Measurements from ENCODE around the gene DPP6. TPM values are rescaled to one million over a fixed set of nuclear protein-coding genes. Genes with fewer than 3 reads are reported as not detected.

The DPP6 gene
- total RNA-seq, 1 experiment from 2014 or later: 7.9 TPM

DNA sequence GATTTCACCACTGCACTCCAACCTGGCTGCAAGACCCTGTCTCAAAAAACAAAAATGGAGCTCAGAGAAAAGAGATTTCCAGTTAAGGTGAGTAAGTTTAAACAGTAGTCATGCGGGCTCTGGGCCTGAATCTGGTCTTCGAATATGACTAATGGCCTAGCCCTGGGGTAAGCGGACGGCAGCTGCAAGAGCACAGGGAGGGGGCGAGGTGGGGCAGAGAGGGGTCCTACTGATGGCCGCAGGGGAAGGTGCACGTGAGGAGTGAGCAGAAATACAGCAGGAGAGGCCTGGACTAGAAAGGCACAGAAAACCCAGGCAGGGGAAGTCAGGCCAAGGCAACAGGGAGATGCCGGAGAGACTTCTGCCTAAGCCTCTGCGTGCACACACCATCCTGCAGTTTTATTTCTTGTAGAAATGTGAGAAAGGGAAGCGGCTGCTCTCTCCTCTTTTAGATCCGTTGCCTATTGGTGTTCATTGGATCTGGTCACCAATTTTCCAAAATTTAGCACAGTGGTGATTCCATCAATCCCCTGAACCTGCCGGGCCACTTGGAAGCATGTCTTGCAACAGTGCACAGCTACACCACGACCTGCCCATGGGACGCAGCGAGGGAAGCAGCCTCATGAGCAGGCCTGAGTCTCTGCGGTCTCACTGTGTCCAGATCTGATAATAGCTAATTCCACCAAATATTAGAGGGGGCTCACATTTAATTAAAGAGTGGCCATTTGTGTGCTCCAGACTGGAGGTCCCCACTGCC is 811.7 kb downstream of the DPP6 start:
- DNase-seq (ENCODE audit: low spot score): no peak
- in situ Hi-C loops (cut with HindIII; ENCODE audit: low sequenced_read_pairs): no loop called here

DNA sequence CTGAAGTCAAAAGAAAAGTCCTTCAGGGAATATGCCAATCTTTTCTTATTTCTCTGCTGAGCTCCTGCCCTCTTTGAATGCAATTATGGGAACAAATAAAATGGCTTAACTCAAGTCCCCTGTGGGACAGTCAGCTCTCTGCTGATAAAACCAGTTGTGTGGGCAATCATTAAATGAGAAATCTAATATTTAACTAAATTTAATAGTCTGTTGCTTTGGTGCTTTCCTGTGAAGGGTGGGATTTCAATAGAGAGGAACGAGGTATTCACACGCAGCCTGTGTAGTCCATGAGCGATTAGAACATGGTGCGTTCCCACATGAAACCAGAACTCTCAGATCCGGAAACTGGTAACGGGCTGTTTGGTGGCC is 812.3 kb downstream of the DPP6 start:
- DNase-seq (ENCODE audit: low spot score): no peak
- in situ Hi-C loops (cut with HindIII; ENCODE audit: low sequenced_read_pairs): no loop called here

DNA sequence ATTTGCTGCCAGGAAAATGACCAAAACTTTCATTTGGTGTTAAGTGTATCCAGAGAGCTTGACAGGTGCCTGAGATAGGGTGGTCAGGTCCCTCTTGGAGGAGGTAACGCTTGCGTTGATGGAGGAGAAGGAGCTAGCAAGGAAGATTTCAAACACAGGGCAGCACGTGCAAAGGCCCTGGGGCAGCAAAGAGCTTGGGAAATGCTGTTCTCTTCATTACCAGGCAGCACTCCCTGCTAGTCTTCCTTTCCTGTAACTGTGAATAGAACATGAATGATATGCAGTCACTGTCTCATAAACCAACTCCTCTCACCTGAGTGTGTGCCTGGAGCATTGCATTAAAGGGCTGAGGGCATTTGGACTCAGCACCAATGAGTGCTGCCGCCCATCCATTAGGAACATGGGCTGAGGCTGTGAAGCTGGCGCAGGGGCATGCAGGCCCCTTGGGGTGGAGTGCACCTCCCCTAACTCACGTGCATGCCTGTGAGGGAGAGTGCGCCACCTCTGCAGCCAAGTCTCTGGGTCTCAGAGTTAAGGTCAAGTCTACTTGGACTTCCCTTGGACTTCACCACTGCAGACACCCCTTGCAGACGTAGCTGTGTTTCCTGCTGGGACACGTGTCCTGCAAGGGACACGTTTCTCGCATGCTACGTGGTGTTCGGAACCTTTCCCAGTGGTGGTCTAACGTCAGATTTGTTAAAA is 813.9 kb downstream of the DPP6 start:
- no peak for DNase-seq (ENCODE audit: low spot score)
- in situ Hi-C loops (cut with HindIII; ENCODE audit: low sequenced_read_pairs): no loop called here

DNA sequence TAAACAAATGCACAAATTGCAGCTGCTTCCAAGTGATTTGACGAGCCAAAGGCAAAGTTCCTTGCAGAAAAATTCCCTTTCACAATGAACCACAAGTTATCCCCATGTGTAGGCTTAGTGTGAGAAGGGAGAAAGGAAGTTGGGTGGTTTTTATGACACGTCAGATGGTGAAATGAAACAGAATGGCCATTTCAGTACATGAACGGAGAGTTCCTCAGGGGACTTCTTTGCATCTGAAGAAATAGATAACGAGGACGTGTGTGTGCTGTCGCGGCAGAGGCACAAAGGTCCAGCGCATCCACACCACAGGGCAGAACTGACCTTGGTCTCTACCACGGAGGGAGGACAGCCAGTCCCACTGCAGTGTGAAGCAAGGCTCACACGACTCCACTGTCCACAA is 814.9 kb downstream of the DPP6 start:
- in situ Hi-C loops (cut with HindIII; ENCODE audit: low sequenced_read_pairs): no loop called here
- no peak for DNase-seq (ENCODE audit: low spot score)

DNA sequence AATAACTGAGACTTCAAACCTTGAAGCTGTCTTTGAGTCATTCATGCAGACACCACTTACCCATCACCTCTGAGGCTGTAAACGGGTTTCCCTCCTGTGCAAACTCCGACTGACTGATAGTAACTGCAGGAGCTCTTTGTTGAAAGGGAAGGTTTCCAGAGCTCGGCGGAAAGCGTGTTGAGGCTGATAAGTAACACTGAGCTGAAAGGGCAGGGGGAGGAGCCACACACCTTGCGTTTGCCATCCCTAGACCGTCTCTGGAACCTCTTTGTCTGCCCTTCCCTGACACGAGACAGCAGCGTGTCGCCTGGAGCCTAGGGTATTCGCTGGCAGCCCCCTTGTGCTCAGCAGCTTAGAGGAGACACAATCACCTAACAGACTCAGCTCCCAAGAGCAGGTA is 816.7 kb downstream of the DPP6 start:
- no peak for DNase-seq (ENCODE audit: low spot score)

DNA sequence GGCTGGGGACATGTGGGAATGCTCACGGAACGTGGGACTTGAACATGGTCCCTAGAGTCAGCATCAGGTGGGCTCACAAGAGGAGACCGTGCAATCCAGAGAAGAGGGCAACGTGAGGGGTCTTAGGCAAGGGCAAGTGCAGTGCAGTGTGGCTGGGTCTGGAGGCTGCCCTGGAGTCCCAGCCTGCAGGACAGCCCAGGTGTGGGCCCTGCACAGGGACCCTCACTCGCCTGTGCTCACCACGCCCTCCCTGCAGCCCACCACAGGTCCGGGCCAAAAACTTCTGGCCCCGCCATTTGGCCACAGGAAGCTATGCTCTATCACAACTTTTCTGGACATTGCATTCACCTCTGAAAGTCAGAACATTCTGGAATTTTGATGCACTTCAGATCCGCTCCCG is 817.2 kb downstream of the DPP6 start:
- in situ Hi-C loops (cut with HindIII; ENCODE audit: low sequenced_read_pairs): no loop called here
- DNase-seq (ENCODE audit: low spot score): no peak

More for the DNA sequence above, 816.7 kb downstream of the DPP6 start:
- in situ Hi-C loops (cut with HindIII; ENCODE audit: low sequenced_read_pairs): no loop called here

DNA sequence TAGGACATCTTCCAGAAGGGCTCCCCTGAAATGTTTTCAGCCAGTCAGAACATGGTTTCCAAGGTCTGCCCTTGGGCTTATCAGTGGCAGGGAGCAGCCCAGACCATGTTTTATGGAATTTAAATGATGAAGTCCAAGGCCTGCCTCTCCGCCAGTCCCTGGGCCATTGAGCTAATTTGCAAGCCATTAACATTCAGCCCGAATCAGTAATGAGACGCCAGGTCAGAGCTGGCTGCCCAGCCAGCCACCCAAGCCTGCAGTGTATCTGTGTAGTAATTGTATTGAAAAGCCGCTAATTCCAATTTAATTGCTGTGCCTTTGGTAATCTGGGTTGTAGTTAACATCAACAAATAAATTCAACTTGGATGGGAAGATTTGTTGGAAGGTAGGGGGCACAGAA is 819.3 kb downstream of the DPP6 start:
- DNase-seq (ENCODE audit: low spot score): no peak

DNA sequence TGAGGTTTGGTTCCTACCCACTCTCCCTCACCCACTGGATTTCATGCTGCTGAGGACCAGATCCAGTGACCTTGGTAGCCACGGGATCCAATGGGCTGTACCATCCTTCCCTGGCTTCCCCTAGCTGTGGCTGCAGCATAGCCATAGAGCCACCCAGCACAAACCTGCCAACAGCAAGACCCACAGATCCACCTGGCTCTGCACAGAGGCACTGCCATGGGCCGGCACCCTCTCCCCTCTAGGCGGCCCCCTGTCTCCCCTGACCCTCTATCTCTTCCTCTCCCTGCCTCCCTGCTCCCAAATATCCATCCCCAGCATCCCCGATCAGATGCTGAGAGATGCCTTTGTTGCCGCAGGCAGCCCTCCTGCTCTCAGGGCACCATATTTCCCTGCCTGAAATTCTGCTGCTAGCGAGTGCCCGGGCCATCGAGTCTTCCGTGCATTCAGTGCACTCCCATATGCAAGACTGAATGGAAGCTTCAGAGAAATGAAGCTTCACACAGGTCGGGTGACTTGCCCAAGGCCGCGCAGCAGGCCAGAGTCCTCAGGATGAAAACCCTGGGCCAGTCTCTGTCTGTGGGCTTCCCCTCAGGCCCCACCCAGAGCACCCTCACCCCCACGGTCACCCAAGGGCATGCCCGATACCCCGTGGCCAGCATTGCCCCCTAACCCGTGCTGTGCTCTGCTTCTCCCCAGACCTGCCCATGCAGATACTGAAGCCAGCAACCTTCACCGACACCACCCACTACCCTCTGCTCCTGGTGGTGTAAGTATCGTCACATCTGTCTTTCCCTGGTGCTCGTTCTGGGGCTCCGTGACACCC is 819.9 kb downstream of the DPP6 start:
- no peak for DNase-seq (ENCODE audit: low spot score)
- in situ Hi-C loops (cut with HindIII; ENCODE audit: low sequenced_read_pairs): no loop called here

More for the DNA sequence above, 819.3 kb downstream of the DPP6 start:
- in situ Hi-C loops (cut with HindIII; ENCODE audit: low sequenced_read_pairs): no loop called here

DNA sequence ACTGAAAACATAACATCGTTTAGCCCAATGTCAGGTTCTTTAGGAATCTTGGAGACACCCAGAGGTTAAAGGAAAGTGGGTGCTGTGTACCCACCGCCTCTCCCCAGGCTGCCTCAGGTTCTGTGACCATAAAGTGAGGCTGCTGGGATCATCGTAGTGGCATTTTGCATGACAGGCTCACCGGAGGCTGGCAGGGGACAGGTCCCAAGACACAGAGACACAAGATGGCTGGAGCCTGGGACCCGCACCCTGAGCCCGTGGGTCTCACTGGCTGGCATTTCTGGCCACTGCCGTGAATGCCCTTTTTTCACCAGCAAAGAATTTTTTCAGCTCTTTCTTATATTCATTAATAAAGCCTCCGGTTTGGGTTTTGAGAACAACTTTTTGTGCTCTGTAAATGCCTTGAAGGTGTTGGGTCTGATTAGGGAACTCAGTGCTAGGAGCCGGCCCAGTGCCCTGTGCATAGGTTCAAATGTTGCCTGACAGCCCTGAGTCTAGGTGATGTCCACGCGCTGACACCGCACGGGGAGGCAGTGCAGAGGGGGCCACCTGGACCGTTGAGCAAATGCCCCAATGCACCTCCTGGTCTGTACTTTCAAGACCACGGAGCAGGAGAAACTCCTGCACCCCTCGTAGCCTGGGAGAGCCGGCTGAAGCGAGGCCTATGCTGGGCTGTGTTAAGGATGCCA is 820.8 kb downstream of the DPP6 start:
- no peak for DNase-seq (ENCODE audit: low spot score)
- in situ Hi-C loops (cut with HindIII; ENCODE audit: low sequenced_read_pairs): no loop called here

DNA sequence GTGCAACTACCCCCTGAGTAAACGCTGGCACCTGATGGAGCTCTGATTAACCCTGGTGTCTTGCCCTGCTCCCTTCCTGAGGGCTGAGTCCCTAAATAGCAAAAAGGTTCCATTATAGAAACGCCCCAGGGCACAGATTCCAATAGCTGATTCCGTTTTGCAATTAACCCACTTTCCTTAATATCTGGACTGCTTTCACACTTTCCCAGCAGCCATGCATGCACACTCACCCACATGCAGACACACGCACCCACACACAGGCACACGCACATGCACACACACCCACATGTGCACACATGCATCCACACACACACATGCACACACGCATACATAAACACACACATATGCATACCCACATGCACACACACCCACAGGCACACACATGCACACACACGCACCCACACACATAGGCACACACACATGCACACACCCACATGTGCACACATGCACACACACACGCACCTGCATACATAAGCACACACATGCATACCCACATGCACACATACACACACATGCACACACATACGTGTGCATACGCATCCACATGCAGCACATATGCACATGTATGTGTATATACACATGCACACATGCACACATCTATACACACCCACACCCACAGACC is 821.4 kb downstream of the DPP6 start:
- in situ Hi-C loops (cut with HindIII; ENCODE audit: low sequenced_read_pairs): no loop called here
- no peak for DNase-seq (ENCODE audit: low spot score)

DNA sequence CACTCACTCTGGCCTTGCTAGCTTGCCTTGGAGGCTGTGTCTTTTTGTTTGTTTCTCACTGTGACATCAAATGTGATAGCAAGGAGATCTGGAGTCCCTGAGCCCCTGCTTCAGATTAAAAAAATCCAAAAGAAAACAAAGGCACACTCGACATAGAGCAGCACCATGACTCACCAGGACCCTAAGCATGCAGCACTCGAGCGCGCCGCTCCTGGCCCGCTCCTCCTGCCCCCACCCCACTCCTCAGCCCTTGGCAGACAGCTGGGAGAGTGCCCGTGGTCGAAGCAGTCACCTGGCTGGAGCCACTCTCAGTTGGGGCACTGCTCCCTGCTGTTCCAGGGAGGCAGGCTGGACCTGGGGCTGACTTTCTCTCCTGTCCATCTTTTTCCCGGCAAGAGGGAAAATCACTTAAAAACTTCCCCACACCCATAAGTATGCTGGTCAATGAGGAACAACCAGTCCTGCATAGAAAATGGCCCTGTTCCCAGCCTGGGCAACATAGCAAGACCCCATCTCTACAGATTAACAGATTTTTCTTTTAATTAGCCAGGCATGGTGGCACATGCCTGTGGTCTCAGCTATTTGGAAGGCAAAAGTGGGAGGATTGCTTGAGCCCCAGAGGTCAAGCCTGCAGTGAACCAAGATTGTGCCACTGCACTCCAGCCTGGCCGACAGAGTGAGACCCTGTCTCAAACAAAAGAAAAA is 822.4 kb downstream of the DPP6 start:
- in situ Hi-C loops (cut with HindIII; ENCODE audit: low sequenced_read_pairs): no loop called here
- DNase-seq (ENCODE audit: low spot score): no peak

DNA sequence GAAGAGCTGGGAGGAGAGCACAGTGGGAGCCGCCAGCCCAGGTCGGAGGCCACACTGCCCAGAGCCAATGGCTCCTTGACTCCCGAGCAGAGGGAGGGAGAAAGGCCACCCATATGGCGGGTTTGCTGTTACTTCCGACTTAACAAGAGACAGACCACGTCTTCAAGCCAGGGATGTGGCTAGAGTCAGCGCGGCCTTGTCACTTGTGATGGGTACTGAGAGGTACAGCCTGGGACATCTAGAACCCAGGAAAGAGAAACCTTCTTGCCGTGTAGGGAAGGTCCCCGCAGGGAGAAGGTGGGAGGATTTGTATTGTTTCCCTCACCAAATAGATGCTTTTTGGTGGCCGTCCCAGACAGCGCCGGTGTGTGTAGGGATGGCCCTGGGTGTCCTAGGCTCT is 823.1 kb downstream of the DPP6 start:
- no peak for DNase-seq (ENCODE audit: low spot score)
- in situ Hi-C loops (cut with HindIII; ENCODE audit: low sequenced_read_pairs): no loop called here

DNA sequence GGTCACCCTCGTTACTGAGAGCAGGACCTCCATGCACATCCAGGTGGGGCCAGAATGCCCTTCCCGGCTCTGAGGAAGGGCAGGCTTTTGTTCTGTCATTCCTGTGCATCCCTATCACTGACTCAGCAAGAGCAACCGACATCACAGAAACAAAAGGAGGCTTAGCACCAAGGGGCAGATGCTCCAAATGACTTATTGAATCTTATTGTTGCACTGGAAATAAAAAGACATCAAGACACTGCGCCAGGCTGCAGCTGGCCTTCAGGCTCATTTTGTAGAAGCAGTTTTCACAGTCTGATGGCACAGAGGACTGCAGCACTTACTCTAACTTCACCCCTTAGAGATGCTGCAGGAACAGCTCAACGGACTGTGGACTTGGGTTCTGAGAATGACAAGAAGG is 824.3 kb downstream of the DPP6 start:
- no peak for DNase-seq (ENCODE audit: low spot score)
- in situ Hi-C loops (cut with HindIII; ENCODE audit: low sequenced_read_pairs): no loop called here

DNA sequence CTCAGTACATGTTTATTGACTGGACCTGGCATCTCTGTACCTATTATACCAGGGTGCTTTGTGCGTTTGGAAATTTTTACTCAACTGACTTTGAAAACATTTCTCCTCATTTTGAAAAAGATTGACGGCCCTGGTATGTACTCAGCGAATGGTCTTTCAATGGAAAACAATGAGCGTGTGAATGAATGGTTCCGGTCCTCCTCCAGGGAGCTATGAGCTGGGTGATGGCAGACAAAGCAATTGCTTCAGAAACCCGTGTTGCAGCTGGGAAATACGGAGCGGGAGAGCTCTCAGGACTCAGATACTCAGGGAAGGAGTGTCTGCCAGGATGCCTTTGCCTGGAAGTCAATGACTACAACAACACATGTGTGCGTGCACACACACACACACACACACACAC is 824.8 kb downstream of the DPP6 start:
- no peak for DNase-seq (ENCODE audit: low spot score)
- in situ Hi-C loops (cut with HindIII; ENCODE audit: low sequenced_read_pairs): no loop called here

DNA sequence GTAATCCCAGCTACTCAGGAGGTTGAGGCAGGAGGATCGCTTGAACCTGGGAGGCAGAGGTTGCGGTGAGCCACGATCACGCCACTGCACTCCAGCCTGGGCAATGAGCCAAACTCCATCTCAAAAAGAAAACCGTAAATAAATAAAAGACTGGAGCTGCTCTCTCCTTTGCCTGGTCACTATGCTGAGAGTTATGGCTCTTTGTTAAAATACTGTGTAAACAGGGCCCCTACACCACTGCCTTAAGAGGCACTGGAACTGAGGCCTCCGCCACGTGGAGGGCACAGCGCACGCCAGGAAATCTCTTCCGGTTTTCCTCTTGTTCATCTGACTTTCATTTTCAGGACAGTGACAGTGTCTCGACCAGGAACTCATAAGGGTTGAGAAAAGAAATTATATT is 827.4 kb downstream of the DPP6 start:
- DNase-seq (ENCODE audit: low spot score): no peak
- in situ Hi-C loops (cut with HindIII; ENCODE audit: low sequenced_read_pairs): no loop called here

DNA sequence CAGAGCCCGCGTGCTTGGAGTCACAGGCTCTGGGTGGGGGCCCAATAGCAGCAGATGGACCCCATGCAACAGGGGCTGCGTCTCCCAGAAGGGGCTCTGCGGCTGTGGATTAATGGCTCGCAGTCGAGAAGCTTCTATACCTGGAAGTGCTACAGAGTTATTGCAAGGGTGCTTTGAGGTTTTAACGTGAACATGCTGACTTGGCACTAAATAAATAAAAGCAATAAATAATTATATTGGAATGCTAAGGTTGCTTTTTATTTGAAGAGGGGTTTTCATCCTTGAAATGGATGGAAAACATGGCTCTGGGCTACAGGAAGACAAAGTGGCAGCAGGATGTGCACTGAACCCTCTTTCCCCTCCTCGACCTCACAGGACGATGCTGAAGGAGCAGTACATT is 828.3 kb downstream of the DPP6 start:
- no peak for DNase-seq (ENCODE audit: low spot score)
- in situ Hi-C loops (cut with HindIII; ENCODE audit: low sequenced_read_pairs): no loop called here

DNA sequence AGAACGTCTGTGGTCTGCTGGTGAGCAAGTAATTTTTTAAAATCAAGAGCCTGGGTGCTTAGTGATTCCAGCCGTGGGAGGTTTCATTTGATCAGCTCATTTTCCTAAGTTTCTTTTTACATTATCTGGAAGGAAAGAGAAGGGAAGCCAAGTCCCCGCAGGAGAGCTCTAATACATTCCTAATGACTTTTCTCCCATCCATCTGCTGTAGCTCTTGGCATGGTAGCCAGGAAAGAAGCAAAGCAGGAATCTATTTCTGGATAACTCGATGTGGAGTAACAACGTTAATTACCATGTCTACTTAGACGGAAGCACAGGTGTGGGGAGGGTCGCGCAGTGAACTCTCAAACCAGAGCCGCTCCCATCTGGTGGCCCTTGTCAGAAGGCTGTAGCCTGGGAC is 828.8 kb downstream of the DPP6 start:
- in situ Hi-C loops (cut with HindIII; ENCODE audit: low sequenced_read_pairs): no loop called here
- DNase-seq (ENCODE audit: low spot score): peak; percentile 82

DNA sequence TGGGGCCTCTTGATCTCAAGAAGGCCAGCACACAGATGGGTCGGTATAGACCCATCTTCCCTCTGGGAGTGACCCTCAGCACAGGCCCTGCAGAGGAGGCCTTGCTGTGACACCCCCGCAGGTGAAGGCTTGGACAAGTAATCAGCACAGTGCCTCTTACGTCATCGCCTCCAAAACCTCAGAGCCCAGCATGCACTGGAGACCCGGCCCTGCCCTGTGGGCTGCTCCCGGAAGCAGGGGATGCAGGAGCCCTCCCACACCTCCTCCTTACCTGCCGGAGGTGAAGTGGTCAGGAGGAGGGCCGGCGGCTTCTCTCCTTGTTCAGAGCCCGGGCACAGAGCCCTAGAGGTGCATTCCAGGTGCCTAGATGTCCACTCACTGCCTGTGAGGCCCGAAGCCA is 829.3 kb downstream of the DPP6 start:
- no peak for DNase-seq (ENCODE audit: low spot score)
- in situ Hi-C loops (cut with HindIII; ENCODE audit: low sequenced_read_pairs): no loop called here
